GDM1 (cell line): Measurements from ENCODE around the gene BOLL.
"Not testable (repeated sequence)": the region's sequence is repeated elsewhere in the genome, so short reads cannot be mapped to it uniquely, and the experiment has no call there.

Experiments
- DNase-seq: peaks from one replicate; lab custom pipeline; 2025; lab: John Stamatoyannopoulos, UW

BOLL gene, protein sequence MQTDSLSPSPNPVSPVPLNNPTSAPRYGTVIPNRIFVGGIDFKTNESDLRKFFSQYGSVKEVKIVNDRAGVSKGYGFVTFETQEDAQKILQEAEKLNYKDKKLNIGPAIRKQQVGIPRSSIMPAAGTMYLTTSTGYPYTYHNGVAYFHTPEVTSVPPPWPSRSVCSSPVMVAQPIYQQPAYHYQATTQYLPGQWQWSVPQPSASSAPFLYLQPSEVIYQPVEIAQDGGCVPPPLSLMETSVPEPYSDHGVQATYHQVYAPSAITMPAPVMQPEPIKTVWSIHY

DNA sequence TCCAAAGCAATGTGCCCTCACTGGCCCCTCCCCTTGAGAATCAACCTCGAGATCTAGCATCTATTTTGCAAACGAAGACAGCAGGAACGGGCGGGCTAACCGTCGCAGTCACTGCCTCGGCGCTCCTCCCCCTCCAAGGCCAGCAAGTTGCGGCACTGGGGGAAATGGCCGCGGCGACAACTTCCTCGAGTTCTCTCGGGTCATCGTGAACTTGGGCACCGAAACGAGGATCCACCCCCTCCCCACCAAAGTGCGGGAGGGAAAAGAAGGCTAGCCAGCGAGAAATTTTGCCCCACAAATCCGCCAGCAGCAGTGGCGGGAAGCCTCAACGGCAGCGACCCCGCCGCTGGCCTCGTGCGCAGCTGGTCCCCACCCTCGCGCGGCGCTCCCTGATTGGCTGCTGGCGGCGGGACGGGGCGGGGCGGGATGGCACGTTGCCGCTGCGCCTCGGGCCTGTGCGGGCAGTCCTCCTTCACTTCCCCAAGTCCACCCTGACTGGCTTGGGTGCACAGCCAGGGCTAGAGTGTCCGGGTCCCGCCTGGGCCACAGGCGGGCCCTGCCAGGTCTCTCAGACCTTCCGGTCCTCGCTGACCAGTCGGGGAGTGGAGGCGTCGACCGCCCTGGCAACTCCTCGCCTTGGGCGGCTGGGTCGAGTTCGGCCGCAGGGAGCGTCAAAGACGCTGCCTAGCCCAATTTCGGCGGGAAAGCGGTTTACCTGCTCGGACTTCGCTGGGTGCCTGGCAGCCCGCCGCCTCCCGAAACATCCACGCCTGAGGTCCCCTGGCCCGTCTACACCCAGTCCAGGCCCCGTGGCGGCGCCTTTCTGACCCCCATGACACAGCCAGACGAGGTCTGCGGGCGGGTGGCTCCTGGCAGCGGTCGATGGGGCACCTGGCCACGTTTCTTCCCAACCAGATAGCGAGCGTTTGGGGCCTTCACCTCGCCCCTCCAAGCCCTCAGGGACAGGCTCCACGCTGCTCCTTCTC is at the start of gene BOLL:
TSS of gene BOLL (minus strand) at position 364 of the 986 bp plus-strand sequence. CDS start 3,469 bp downstream, outside the sequence.
- no peak for DNase-seq

GRCh38 chr2:197834771-197835170 is 49.7 kb upstream of the BOLL start:
- not testable (repeated sequence) for DNase-seq

DNA sequence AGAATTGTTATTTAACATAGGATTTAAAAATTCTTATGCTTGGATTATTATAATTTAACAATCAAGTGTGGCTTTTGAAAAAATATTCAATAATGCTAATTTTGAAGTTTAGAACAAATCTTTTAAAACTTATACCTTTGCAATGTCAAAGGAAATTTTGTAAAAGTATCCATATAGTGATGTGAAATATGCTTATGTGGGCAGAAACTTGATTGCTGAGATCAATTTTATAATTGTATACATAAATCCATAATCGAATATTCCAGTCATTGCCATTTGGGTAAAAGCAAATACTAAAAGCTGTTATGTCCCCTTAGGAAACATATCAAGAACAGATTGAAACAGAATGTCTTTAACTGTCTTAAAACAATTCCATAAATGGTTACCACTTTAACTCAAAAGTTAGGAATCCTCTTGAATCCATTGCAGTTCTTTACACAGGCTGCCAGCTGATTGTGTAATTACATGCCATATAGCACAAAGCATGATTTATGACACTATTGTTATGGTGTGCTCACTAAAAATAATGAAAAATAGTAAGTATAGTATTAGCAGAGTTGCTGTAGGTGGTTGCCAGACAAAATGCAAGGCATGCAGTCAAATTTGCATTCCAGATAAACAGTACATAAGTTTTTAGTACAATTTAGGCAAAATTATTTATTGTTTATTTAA is 43.5 kb upstream of the BOLL start:
- DNase-seq: no peak

GRCh38 chr2:197827618-197828017 is 42.5 kb upstream of the BOLL start:
- no peak for DNase-seq

DNA sequence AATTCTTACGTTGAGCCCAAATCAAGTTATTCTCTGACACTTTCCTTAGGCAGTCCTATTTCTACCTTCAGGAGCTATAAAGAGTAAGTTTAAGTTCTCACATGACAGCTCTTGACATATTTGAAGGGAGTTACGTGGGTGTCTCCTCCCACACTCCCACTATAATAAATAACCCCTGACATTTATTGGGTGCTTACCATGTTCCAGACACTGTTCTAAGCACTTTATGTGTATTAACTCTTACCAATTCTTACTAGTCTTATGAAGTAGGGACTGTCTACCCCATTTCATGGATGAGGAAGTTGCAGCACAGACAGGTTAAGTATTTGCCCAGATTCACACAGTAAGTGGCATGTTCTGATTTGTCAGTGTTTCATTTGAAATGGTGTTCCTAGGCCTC is 37.2 kb upstream of the BOLL start:
- no peak for DNase-seq

DNA sequence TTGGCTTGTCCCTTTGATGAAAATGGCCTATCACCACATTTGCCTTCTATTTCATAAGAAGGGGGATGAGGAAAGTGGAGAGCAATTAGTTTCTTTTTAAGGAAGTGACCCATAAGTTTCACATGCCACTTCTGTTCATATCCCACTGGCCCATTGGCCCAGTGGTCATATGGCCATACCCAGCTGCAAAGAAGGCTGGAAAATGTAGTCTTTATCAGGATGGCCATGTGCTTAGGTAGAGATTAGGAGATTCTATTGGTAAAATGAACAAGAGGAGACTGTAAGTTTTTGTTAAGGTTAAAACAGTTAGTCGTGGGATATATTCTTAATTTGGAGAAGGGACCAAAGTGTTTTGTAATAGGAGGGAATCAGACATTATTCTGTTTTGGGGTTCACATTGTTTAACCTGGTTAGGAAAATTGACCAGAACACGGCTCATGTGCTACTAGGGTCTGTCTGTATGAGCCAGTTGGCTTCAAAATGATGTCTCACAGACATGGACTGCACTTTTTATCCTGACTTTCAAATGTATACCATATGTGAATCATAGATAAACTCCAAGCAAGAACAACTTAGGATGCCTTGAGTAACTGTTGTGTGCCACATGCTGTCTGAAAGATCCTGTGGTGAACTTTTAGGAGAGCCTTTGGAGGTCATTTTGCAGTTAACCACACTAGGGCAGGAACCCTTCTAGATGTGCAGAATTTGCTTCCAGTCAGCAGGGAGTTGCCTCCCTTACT is 36.6 kb upstream of the BOLL start:
- no peak for DNase-seq

DNA sequence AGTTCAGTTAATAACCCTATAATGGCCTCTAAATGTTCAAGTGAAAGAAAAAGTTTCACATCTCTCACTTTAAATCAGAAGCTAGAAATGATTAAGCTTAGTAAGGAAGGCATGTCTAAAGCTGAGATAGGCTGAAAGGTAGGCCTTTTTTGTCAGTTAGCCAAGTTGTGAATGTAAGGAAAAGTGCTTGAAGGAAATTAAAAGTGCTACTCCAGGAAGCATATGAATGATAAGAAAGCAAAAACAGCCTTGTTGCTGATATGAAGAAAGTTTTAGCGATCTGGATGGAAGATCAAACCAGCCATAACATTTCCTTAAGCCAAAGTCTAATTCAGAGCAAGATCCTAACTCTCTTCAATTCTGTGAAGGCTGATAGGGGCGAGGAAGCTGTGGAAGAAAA is 29.4 kb upstream of the BOLL start:
- no peak for DNase-seq

- no peak for DNase-seq
Measured at GRCh38 chr2:197813093-197813787, 28.1 kb upstream of the BOLL start.

DNA sequence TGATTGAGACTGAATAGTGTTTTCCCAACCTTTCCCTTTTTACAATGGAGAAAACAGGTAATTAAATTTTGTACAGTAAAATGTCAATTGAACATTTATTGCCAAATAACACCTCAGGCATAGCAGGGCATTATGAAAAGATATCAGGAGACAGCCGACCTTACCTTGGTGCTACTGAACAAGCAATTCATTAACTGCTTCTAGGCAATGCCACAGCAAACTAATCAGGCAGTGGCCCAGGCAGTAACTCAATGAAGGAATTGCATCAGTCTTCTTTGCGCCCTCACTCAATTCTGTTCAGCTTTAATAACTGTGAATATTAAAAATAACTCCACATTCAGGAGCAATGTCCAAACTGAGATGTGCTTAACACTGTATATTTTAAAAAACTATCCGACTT is 25.4 kb upstream of the BOLL start:
- no peak for DNase-seq

- DNase-seq: no peak
Measured at GRCh38 chr2:197810016-197810415, 24.9 kb upstream of the BOLL start.

GRCh38 chr2:197809064-197809463 is 23.9 kb upstream of the BOLL start:
- no peak for DNase-seq

DNA sequence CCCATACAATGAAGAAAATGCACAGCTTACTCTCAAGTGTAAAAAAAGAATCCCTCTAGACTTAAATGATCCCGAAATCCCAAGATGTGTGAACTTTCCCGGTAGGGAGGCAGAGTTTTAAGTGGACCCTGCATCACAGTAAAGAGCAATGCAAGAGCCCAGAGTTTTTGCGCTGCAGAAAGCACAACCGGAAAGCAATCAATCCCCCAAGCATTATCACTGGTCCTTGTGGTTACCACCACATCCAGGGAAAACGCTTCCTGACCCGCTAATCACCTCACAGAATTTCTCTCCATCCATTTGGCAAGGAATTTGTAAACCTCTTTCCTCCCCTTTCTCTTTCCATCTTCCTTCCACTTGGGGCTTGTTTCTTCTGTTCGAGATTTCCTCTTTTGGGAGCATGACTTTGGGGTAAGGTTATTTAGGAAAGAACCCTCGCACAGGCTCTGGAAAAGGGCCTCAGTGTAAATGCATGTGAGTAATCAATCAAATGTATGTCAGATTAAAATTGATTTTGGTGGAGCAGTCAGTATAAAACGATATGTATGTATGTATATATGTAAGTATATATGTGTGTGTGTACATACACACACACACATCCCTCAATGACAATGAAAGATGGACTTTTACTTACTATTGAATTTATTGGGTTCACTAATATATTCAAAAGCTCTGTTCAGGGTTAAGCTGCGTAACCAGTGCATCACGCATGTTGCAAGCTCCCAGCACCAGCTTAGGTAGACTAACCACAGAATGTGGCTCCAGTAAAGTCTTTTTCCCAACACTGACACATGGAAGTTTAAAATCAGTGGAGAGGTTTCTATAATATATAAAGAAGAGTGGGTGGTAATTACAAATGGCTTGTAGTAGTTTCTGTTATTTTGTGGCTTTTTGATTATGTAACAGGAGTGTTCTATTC is 20.9 kb upstream of the BOLL start:
- no peak for DNase-seq

DNA sequence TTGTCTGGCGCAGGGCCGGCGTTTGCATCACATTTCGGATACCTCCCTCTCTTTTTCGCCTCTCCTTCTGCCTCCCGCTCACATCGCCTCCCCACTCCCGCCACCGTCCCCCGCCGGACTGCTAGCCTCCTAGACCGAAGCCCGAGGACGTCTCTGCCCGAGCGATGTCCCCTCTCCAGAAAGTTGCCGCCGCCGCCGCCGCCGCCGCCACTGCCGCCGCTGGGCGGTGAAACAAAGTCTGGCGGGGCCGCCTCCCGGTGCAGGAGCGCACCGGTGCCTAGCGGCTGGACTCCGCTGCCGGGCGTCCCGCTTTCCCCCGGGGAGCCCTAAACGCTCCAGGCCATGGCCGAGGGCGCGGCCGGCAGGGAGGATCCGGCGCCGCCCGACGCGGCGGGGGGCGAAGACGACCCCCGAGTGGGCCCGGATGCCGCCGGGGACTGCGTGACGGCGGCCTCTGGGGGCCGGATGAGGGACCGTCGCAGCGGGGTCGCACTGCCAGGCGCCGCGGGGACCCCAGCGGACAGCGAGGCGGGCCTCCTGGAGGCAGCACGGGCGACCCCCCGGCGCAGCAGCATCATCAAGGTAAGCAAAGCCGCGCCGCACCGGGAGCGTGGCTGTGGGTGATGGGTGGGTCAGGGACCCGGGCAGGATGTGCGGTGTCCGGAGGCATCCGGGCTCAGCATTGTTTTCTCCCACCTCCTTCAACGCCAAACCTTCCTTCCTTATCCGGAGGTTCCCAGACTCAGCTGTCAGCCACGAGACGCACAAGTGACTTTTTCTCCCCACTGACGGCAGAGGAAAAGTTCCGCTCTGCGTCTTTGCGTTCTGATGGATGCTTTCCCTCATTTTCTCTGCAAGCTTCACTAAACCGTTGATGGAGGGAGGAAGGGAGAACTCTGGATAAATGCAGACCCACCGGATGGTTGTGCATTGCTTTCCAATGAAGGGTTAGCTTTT is 19.9 kb upstream of the BOLL start:
- no peak for DNase-seq

DNA sequence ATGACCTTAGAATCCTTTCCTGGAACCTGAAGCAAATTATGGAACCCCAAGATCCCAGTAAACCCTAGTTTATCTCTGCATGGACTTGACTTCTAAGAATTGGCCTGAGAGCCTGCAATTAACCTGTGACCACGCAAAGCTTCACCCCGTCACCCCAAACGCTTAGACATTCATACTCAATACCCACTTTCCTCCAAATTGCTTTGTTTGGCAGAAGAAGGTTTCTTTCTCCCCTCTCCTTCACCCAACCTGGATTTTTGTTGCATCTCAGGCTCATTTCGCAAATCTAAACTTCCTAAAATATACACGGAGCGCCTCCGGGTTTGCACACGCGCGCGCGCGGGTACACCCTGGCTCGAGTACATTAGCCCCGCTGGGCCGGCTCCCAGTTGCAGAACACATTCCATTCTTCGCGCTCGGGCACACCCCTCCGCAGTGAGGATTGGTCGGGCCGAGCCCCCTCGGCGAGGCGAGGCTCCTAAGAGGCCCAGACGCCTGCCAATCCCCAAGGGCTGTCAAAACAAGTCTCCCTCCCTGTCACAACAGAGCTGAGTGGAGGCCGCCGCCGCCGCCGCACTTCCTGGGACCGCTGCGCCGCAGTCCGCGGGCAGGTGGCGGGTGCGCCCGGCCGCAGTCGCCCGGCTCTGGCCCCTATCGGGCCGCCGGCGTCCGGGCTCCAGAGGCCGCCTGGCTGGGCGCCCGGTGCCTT is 19.1 kb upstream of the BOLL start, which contains the start of gene PLCL1:
TSS of gene PLCL1 (plus strand) at position 545 of the 709 bp plus-strand sequence.
- DNase-seq: no peak

GRCh38 chr2:197803033-197803444 is 17.9 kb upstream of the BOLL start:
- DNase-seq: no peak

GRCh38 chr2:197801033-197801432 is 15.9 kb upstream of the BOLL start:
- DNase-seq: no peak

DNA sequence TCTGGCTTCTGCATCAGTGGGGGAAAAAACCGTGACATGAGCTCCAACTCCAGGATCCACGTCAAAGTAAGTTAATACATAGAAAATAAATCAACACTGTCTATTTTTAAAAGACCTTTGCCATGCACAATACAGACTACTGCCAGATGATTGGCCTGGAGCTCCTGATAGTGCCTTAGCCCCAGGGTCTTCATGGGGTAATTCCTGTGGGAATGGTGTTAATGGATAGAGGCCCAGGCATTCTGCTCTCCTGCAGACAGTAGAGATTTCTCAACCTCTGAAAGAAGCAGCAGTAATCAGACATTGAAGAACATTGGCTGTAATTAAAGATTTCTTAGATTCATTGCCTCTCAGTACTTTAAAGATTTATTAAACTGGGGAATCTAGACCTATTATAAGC is 15.0 kb upstream of the BOLL start:
- no peak for DNase-seq

GRCh38 chr2:197799068-197799467 is 13.9 kb upstream of the BOLL start:
- DNase-seq: no peak
